IMR-90 (cell line): ENCODE data around the gene RIPK4.

Source experiments
- CEBPB ChIP-seq: IDR thresholded peaks from 2 replicates; pipeline ENCODE4 v1.6.1; 2012; ENCODE audit warnings: low read depth, low read length, improper control_type of control experiment
- RFX5 ChIP-seq: IDR thresholded peaks from 2 replicates; pipeline ENCODE4 v1.8.0; 2012; ENCODE audit warnings: low read depth, mild to moderate bottlenecking, low read length, moderate library complexity
- TF ChIP-seq, protein P1 (sequence below): conservative IDR thresholded peaks from 2 replicates; pipeline ENCODE4 v1.5.1; 2012; ENCODE audit warnings: mild to moderate bottlenecking, low read depth, low read length, improper control_type of control experiment

DNA sequence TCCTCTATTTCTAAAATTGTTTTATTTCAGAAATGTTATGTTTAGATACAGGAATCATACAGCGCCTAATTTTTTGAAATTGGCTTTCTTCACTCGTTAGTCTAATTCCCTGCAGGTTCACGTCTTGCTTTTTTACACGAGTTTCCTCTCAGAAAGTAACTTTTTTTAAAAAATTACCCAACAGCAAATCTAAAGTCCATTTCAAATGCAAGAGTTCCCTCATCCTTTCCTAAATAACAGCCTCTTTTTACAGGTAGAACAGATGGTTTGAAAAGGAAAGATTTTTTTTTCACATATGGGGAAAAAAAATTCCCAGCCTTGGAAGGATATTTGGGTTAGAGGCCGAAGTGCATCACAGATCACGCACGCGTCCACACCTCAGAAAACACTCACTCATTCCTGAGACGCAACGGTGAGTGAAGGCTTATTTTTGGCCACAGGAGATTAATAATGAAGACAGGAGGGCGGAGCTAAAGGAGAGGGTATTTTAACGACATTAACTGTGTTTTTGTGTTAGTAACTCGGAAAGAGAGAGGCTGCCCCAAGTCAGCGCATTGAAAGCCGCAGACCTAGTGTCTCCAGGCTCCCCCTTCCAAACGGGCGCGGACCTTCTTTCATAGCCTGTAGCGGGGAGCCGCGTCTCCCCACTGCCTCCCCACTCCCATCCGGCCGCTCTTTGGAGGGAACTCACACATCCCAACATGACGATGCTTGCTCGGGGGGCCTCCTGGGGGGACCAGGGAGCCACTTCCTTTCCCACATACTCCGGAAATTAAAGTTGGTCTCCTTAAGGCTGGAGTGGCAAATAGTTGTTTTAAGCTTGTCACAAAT lies 969 bp upstream of the RIPK4 start:
- TF ChIP-seq RFX5 (no peak), CEBPB (no peak)
- TF ChIP-seq, protein P1, sequence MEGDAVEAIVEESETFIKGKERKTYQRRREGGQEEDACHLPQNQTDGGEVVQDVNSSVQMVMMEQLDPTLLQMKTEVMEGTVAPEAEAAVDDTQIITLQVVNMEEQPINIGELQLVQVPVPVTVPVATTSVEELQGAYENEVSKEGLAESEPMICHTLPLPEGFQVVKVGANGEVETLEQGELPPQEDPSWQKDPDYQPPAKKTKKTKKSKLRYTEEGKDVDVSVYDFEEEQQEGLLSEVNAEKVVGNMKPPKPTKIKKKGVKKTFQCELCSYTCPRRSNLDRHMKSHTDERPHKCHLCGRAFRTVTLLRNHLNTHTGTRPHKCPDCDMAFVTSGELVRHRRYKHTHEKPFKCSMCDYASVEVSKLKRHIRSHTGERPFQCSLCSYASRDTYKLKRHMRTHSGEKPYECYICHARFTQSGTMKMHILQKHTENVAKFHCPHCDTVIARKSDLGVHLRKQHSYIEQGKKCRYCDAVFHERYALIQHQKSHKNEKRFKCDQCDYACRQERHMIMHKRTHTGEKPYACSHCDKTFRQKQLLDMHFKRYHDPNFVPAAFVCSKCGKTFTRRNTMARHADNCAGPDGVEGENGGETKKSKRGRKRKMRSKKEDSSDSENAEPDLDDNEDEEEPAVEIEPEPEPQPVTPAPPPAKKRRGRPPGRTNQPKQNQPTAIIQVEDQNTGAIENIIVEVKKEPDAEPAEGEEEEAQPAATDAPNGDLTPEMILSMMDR, result no peak
